NCI-H2081 (cell line): ENCODE results near the gene INO80E.
"Not testable (repeated sequence)": the region's sequence is repeated elsewhere in the genome, so short reads cannot be mapped to it uniquely, and the experiment has no call there.

Experiments
- DNase-seq, 2 experiments: peaks; one replicate each; lab custom pipeline; 2025; lab: John Stamatoyannopoulos, UW

The INO80E gene

DNA sequence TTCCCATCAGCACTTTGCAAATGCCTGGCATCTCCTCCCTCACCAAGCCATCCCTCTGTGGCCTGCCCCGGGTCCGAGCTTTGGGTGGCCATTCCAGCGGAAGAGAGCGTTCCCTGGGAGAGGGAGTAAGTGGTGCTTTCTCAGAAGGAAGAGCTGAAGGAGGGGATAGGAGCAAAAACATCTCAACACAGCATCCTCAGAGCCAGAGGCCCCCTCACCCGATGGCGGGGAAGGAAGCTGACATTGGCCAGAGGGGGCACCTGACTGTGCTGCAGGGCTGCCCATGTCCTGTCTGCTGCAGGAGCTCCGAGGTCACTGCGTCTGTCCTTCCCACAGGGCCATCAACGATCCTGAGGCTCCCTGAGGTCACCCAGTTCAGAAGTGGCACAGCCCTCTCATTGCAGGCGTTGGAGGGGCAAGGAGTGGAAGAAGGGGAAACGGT is 35.5 kb downstream of the INO80E start:
- no peak for DNase-seq

DNA sequence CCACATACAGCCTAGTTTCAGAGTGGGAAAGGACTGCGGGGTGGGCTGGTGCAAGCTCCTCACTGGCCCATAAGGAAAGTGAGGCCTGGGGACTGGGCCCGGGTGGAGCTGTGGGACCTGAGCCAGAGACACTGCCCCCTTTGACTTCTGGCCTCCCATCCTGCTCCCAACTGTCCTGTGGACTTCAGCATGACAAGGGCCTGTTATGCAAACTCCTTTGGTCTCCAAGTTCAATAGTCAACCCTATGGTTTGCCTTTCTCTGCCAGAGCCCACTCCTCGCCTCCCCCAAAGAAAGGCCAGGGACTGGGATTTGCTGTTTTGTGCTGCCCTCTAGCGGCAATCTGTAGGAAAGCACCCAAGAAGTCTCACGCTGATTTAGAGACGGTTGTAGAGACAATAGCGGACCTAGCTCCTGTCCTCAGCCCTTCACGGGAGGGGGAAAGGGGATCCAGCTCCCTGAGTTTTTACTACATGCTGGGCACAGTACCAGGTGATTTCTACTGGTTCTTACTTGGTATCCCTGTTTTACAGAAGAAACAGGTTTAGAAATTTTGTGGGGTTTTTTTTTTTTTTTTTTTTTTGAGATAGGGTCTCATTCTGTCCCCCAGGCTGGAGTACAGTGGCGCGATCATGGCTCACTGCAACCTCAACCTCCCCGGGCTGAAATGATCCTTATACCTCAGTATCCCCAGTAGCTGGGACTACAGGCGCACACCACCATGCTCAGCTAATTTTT is 36.2 kb downstream of the INO80E start:
- peak; percentile 75 to 78 for DNase-seq

DNA sequence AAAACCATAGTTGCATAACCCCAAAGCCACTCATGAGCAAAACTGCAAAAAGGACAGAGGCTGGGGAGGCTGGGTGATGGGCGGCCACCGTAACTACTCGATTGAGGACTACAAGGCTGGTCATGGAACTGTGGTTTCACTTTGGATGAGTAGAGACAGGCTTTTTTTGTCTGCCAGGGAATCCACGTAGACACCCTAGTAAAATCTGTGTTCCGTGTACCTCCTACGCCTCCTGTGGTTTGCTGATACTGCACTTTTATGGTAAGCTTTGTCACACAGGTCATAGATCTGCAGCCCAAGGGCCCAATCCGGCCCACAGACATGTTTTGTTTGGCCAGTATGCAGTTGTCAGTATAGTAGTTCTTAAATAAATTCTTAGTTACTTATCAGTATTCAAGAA is 37.2 kb downstream of the INO80E start:
- no peak for DNase-seq

DNA sequence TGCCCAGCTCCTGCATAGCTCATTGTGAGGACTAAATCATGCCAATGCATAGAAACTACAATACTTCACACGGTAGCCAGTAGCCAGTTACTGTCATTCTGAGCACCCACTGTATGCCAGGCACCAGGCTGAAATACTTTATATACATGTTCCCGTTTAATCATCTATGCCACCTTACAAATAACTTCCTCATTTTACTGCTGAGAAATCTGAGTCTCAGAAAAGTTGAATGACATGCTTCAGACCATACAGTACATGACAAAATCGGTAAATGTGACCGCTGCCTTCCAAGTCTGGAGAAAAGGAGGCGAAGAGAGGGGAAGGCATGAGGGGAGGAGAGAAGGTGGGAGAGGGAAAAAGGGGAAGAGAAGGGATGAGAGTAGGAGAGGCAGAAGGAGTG is 44.2 kb downstream of the INO80E start:
- no peak for DNase-seq

DNA sequence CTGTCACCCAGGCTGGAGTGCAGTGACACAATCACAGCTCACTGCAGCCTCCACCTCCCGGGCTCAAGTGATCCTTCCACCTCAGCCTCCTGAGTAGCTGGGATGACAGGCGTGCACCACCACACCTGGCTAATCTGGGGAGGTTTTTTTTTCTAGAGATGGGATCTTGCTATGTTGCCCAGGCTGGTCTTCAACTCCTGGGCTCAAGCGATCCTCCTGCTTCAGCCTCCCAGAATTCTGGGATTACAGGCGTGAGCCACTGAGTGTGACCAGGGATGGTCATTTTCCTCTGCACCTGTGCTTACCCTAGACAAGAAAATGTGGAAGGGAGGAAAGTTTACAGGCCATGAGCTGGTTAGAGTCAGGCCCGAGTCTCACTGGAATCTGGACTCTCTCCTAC is 44.6 kb downstream of the INO80E start:
- DNase-seq, result not testable (repeated sequence)

DNA sequence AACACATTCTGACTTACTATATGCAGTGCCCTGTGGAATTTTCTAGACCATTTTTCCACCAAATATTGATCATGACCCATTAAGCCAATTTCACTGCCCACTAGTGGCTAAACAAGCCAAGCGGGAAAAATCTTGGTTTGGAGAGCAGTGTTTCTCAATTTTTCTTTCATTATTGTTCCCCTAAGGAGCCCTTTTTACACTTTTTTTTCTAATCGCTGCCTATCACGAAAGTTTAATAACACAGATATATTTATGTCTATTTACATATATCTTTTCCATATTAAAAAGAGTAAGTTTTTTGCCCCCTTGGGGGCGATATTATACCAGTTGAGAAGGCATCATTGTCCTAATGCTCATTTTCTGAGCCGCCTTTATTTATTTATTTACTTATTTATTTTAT is 45.8 kb downstream of the INO80E start:
- peak in 1 of 2 experiments; percentile 14 for DNase-seq

DNA sequence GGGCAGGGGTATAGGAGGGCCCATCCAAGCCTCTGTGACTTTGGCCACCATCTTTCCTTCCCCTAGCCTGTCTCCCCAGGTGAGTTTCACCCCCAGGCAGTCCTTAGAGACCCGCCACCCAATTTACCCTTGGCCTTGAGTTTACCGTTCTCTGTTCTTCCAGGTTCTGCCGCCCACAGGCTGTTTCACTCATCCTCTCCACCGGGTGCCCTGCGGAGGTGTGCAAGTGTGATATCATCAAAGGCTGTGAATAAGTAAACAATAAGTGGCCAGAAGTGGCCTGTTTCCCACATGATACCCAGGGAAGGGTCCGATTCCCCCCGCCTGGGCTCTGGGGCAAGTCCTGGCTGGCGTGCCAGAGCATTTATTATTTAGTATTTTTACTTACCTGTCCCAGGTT is 50.1 kb downstream of the INO80E start:
- no peak for DNase-seq

DNA sequence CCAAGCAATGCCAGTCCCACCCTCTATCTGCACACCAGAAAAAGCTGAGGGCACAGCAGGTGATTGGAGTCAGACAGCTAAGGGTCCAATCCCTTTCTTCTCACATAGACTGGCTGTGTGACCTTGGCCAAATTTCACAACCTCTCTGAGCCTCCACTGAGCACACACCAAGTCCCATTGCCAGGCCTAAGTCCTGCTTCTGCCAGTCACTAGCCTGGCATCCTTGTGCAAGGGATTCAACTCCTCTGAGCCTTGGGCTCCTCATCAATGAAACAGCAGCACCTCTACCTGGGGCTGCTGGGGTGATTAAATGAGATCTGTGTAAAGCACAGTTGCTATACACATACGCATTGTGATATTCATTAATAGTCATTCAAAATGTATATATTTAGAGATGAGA is 50.5 kb downstream of the INO80E start:
- no peak for DNase-seq

DNA sequence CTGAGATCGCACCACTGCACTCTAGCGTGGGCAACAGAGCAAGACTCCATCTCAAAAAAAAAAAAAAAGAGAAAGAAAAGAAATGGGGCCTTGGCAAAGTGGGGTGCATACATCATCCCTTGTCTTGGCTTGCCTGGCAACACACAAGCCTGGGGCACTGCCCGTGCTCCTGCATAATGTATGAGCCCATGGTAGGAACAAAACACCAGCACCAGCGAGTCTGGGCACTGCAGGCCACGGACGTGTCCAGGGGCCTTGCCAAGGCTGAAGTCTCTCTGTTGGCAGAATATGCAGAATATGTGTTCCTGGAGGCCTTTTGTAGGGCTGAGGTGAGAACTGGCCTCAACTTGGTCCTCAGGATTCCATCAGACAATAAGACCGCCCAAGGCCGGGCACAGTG is 53.8 kb downstream of the INO80E start:
- no peak for DNase-seq

DNA sequence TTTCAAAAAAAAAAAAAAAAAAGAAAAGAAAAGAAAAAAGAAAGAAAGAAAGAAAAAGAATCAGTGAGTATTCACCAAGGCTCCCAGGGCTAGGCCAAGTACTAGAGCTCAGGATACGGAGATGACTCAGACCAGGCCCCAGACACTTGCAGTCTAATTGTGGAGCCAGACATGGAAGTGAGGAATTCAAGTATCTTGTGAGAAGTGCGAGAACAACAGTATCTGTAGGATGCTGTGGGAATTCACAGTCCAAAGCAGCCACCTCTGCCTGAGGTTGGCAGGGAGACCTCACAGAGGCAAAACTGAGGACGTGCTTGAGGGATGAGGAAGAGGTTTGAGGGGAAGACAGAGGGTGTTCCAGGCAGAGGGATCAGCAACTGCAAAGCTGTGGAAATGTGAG is 55.5 kb downstream of the INO80E start:
- DNase-seq, result no peak

DNA sequence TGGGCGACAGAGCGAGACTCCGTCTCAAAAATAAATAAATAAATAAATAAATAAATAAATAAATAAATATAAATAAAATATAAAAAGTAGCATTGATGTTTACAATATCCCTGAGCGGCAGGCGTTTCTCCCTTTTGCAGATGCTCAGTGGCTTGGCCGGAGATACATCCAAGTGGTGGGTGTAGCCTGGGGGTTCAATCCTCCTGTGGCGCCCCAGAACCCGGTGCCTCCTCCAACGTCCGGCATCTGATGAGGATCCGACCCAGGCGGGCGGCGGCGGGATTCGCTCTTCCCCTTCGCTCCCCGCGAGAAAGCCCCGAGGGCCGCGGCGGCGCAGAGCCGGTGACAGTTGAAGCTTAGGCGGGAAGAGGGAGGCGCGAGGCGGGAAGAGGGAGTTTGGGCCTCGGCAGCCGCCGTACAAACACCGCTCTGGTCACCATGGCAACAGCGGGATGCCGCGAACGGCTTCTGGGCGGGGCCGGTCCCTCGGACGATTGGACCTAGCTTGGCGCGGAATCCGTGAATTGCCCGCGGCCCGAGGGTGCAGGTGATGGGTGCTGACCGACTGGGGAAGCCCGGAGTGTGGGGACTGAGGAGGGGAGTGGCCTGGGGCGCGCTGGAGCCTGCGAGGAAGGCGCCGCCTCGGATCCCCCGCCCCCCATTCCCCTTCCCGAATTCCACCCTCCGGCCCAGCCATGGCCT is 56.8 kb downstream of the INO80E start:
- peak; percentile 77 to 87 for DNase-seq

DNA sequence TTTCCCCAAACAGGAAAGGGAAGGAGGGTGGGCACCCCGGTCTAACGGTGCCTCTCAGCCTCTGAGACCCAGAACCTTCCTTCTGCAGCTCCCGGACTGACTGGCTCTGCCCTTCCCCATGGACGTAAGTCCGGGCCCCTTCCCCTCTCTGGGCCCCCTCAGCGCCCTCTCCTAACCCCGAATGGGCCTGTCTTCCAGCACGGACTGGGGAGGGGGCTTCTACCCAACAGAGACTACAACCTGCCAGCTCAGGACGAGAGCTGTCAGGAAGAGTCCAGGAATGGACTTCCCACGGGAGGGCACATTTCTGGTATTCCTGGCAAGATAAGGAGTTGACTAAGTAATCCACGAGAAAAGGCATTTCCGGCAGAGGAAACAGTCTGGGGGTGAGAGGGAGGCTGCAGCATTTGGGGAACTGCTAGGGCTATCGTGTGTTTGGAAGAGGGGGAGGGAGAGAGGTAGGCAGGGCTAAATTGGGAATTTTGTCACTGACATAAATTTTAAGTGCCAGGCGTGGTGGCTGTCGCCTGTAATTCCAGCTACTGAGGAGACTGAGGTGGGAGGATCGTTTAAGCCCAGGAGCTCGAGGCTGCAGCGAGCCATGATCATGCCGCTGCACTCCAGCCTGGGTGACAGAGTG is 57.5 kb downstream of the INO80E start:
- DNase-seq, result peak in 1 of 2 experiments; percentile 12

DNA sequence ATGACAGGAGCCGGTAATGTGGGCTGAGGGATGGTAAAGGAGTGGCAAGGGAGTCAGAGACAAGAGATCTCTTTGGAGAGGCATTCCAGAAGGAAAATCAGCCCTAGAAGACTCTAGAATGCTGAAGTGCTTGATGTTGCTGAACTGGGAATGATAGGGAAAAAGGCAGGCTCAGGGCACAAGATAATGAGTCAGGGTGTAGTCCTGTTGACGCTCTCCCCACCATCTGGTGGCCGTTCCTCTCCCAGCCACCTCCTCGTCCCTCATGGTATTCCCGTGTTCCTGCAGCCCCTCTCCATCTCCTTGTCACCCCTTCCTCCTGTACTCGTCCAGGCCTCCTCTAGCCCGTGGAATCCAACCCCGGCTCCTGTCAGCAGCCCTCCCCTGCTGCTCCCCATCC is 58.4 kb downstream of the INO80E start:
- no peak for DNase-seq

DNA sequence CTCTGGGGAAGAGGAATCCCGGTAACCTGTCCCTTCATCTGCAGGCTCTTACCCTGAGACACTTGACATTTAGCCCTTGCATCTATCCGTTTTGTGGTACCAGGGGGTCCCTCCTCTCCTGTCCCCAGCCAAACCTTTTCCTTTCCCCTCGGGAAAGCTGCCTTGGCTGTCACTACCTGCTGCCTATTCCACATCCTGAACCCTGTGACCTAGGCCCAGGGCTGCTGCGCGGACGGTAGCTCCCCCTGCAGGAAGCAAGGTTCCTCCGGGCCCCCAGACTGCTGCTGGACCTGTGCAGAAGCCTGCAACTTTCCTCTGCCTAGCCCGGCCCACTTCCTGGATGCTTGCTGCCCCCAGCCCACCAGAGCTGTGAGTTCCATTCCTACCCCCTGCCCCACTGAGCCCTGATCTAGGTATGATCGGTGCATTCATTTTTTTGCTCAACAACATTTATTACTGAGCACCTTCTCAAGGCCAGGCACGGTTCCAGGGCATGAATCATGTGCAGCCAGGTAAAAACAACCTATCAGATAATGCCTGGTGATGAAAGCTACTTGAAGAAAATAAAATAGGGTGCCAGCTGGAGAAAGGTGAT is 59.0 kb downstream of the INO80E start:
- DNase-seq, result no peak
